H9 (cell line): ENCODE results near the gene CPT1C. TPM values are rescaled to one million over a fixed set of nuclear protein-coding genes. Genes with fewer than 3 reads are reported as not detected.

Experiments used
- DNase-seq: peaks from one replicate; pipeline ENCODE4 v3.0.0-alpha.2; 2017
- H2AFZ ChIP-seq: one replicate; pipeline ENCODE4 v1.6.1; 2013; ENCODE audit warnings: mild to moderate bottlenecking, low read length, control low read depth, moderate library complexity
- H2AK5ac ChIP-seq: 2 replicates; pipeline ENCODE4 v1.6.1; 2013; ENCODE audit warnings: low read length, control low read depth, mixed read lengths; ENCODE audit not compliant: insufficient read length
- H2BK120ac ChIP-seq: one replicate; pipeline ENCODE4 v1.6.1; 2013; ENCODE audit warnings: low read depth, mild to moderate bottlenecking, low read length, control low read depth, inconsistent platforms; ENCODE audit not compliant: poor library complexity, severe bottlenecking
- H2BK12ac ChIP-seq: 2 replicates; pipeline ENCODE4 v1.6.1; 2013; ENCODE audit warnings: low read length, control low read depth, mixed read lengths, low read depth; ENCODE audit not compliant: insufficient read length
- H2BK15ac ChIP-seq: 2 replicates; pipeline ENCODE4 v1.6.1; 2013; ENCODE audit warnings: low read depth, low read length, control low read depth
- H2BK20ac ChIP-seq: one replicate; pipeline ENCODE4 v1.6.1; 2013; ENCODE audit warnings: low read depth, mild to moderate bottlenecking, low read length, control low read depth, inconsistent platforms; ENCODE audit not compliant: poor library complexity, severe bottlenecking
- H2BK5ac ChIP-seq: 2 replicates; pipeline ENCODE4 v1.6.1; 2013; ENCODE audit warnings: low read length, control low read depth, mixed read lengths; ENCODE audit not compliant: insufficient read length
- H3K14ac ChIP-seq: 2 replicates; pipeline ENCODE4 v1.6.1; 2013; ENCODE audit warnings: low read length, control low read depth; ENCODE audit not compliant: insufficient read depth
- H3K18ac ChIP-seq: 2 replicates; pipeline ENCODE4 v1.6.1; 2013; ENCODE audit warnings: low read depth, mild to moderate bottlenecking, mixed read lengths, low read length, control low read depth; ENCODE audit not compliant: insufficient read length
- H3K23ac ChIP-seq: 2 replicates; pipeline ENCODE4 v1.6.1; 2013; ENCODE audit warnings: low read length, control low read depth, mixed read lengths, low read depth; ENCODE audit not compliant: insufficient read length
- H3K23me2 ChIP-seq: 2 replicates; pipeline ENCODE4 v1.6.1; 2013; ENCODE audit warnings: low read depth, mild to moderate bottlenecking, mixed read lengths, low read length, control low read depth; ENCODE audit not compliant: insufficient read length, poor library complexity, severe bottlenecking
- H3K27ac ChIP-seq: 2 replicates; pipeline ENCODE4 v1.5.1; 2013; ENCODE audit warnings: low read length, control low read depth, mixed read lengths, low read depth; ENCODE audit not compliant: insufficient read length
- H3K27me3 ChIP-seq: 2 replicates; pipeline ENCODE4 v1.6.1; 2013; ENCODE audit warnings: low read length, control low read depth, inconsistent platforms; ENCODE audit not compliant: insufficient read depth
- H3K4ac ChIP-seq: 2 replicates; pipeline ENCODE4 v1.6.1; 2013; ENCODE audit warnings: low read depth, mild to moderate bottlenecking, control low read depth, inconsistent platforms, low read length, moderate library complexity
- H3K4me1 ChIP-seq: 2 replicates; pipeline ENCODE4 v1.6.1; 2013; ENCODE audit warnings: low read length, control low read depth, inconsistent platforms; ENCODE audit not compliant: insufficient read depth
- H3K4me2 ChIP-seq: 2 replicates; pipeline ENCODE4 v1.6.1; 2013; ENCODE audit warnings: low read length, control low read depth, mixed read lengths; ENCODE audit not compliant: insufficient read length, insufficient read depth
- H3K56ac ChIP-seq: 2 replicates; pipeline ENCODE4 v1.6.1; 2013; ENCODE audit warnings: low read depth, mild to moderate bottlenecking, mixed read lengths, low read length, control low read depth; ENCODE audit not compliant: insufficient read length
- H3K79me1 ChIP-seq: 2 replicates; pipeline ENCODE4 v1.6.1; 2013; ENCODE audit warnings: low read depth, mild to moderate bottlenecking, moderate library complexity, low read length, control low read depth, inconsistent platforms; ENCODE audit not compliant: insufficient read depth, poor library complexity, severe bottlenecking
- H3K79me2 ChIP-seq: 2 replicates; pipeline ENCODE4 v1.6.1; 2013; ENCODE audit warnings: low read length, control low read depth, inconsistent platforms; ENCODE audit not compliant: insufficient read depth
- H3K9ac ChIP-seq: 2 replicates; pipeline ENCODE4 v1.6.1; 2013; ENCODE audit warnings: low read length, control low read depth, mixed read lengths; ENCODE audit not compliant: insufficient read length; ENCODE audit errors: extremely low read depth
- H3K9me3 ChIP-seq: one replicate; pipeline ENCODE4 v1.6.1; 2013; ENCODE audit warnings: low read depth, low read length, inconsistent platforms; ENCODE audit not compliant: control insufficient read depth
- H3T11ph ChIP-seq: one replicate; pipeline ENCODE4 v1.6.1; 2013; ENCODE audit warnings: mild to moderate bottlenecking, low read length, control low read depth, inconsistent platforms
- H4K20me1 ChIP-seq: one replicate; pipeline ENCODE4 v1.6.1; 2013; ENCODE audit not compliant: control insufficient read depth, insufficient read length, insufficient read depth
- H4K5ac ChIP-seq: 2 replicates; pipeline ENCODE4 v1.6.1; 2013; ENCODE audit warnings: low read depth, mild to moderate bottlenecking, mixed read lengths, low read length, control low read depth; ENCODE audit not compliant: insufficient read length
- H4K8ac ChIP-seq: replicated peaks from 2 replicates; pipeline ENCODE4 v1.6.1; 2013; ENCODE audit warnings: low read length, control low read depth, mixed read lengths, low read depth; ENCODE audit not compliant: insufficient read length
- H4K91ac ChIP-seq: 2 replicates; pipeline ENCODE4 v1.6.1; 2013; ENCODE audit warnings: low read depth, mild to moderate bottlenecking, moderate library complexity, mixed read lengths, low read length, control low read depth; ENCODE audit not compliant: insufficient read length
- H3K27ac Mint-ChIP-seq, 3 experiments: 2 replicates in 2 of 3; 3 replicates in 1 of 3; pipeline ENCODE4 v1.8.0; 2020 to 2021; ENCODE audit warnings: mixed read lengths in 3 of 3, mild to moderate bottlenecking in 1 of 3, moderate library complexity in 1 of 3
- H3K27me3 Mint-ChIP-seq: 2 replicates; pipeline ENCODE4 v1.8.0; 2021; ENCODE audit warnings: low read depth, mild to moderate bottlenecking, moderate library complexity, mixed read lengths
- H3K36me3 Mint-ChIP-seq, 3 experiments: 2 replicates in 2 of 3; 3 replicates in 1 of 3; pipeline ENCODE4 v1.8.0; 2020 to 2021; ENCODE audit warnings: low read depth in 3 of 3, mixed read lengths in 3 of 3; ENCODE audit not compliant: insufficient read depth in 1 of 3
- H3K4me1 Mint-ChIP-seq, 2 experiments: 2 replicates each; pipeline ENCODE4 v1.8.0; 2020; ENCODE audit warnings: mixed read lengths in 2 of 2
- H3K4me3 Mint-ChIP-seq, 2 experiments: 2 replicates in 1 of 2; 3 replicates in 1 of 2; pipeline ENCODE4 v1.8.0; 2020 to 2021; ENCODE audit warnings: mild to moderate bottlenecking in 2 of 2, mixed read lengths in 2 of 2, moderate library complexity in 1 of 2
- H3K9me3 Mint-ChIP-seq, 2 experiments: 2 replicates in 1 of 2; 3 replicates in 1 of 2; pipeline ENCODE4 v1.8.0; 2020; ENCODE audit warnings: mild to moderate bottlenecking in 2 of 2, mixed read lengths in 2 of 2, moderate library complexity in 1 of 2
- CTCF ChIP-seq: fragments of 200-600 bp; sonication (generic); conservative IDR thresholded peaks from 3 replicates; pipeline ENCODE4 v1.8.0; 2021; ENCODE audit warnings: antibody characterized with exemption, mild to moderate bottlenecking
- WGBS: extraction: QIAGEN DNeasy Blood & Tissue Kit; methylation state at CpG from one replicate; pipeline ENCODE4 v1.1.7; 2013; ENCODE audit warnings: missing lambda C conversion rate, low lambda C conversion rate, mixed read lengths; ENCODE audit not compliant: insufficient read length; ENCODE audit errors: extremely low coverage; 5-methylcytosine and 5-hydroxymethylcytosine counted together
- total RNA-seq: library from RNA; stranded (reverse); gene quantifications from 2 replicates; pipeline ENCODE4 v1.2.1, GENCODE V29; 2021

The CPT1C gene
- total RNA-seq, 1 experiment from 2014 or later, result 74.6 TPM

GRCh38 chr19:49730166-49730565, 39.2 kb downstream of the CPT1C start:
- Histone ChIP-seq H2AK5ac (no peak overlapping the region), H3K4me1 (no peaks in the 10 kb centered on the region; the same call in 1 of the 2 replicates), H3K23me2 (no peaks in the 10 kb centered on the region), H3K9me3 (no peaks in the 10 kb centered on the region), H3K79me2 (no peaks in the 10 kb centered on the region), H4K20me1 (no peaks in the 10 kb centered on the region), H3K14ac (no peak overlapping the region), H2BK20ac (no peak overlapping the region), H2BK5ac (no peak overlapping the region), H3K9ac (no peak overlapping the region), H4K5ac (no peak overlapping the region), H3K79me1 (no peaks in the 10 kb centered on the region), H2AFZ (no peak overlapping the region), H3K4ac (no peak overlapping the region), H3K23ac (no peak overlapping the region), H3K27me3 (no peaks in the 10 kb centered on the region), H2BK120ac (no peak overlapping the region), H3T11ph (no peak overlapping the region), H4K8ac (no peak overlapping the region), H4K91ac (no peak overlapping the region), H3K27ac (no peak overlapping the region), H2BK15ac (no peak overlapping the region), H3K18ac (no peak overlapping the region), H3K56ac (no peak overlapping the region), H2BK12ac (no peak overlapping the region), H3K4me2 (no peak overlapping the region)
- Mint-ChIP-seq H3K27ac (no peak overlapping the region), H3K36me3 (no peaks in the 10 kb centered on the region), H3K4me1 (peaks cover 6 to 10% of the 10 kb centered on the region in 2 experiments), H3K9me3 (no peaks in the 10 kb centered on the region), H3K27me3 (peaks cover 9% of the 10 kb centered on the region), H3K4me3 (no peak overlapping the region)
- no peak for DNase-seq
- WGBS, result 100% methylated on average over 1 of the region's 5 CpGs
- no peak for TF ChIP-seq CTCF
